ENCODE measurements around the gene PTH1R.

Gene PTH1R

GRCh38 chr3:46930945-46931403 lies 53.5 kb downstream of the PTH1R start:
- no peak for DNase-seq (ENCODE audit: low read depth)

GRCh38 chr3:46931631-46932331 lies 54.3 kb downstream of the PTH1R start:
- DNase-seq (ENCODE audit: low read depth), result peak; percentile 49

GRCh38 chr3:46932455-46933225 lies 55.1 kb downstream of the PTH1R start:
- DNase-seq (ENCODE audit: low read depth), result no peak

GRCh38 chr3:46933261-46933660 lies 55.7 kb downstream of the PTH1R start:
- DNase-seq (ENCODE audit: low read depth), result no peak

GRCh38 chr3:46934072-46934471 lies 56.6 kb downstream of the PTH1R start:
- no peak for DNase-seq (ENCODE audit: low read depth)

GRCh38 chr3:46934498-46935167 lies 57.1 kb downstream of the PTH1R start:
- DNase-seq (ENCODE audit: low read depth), result peak; percentile 20

- DNase-seq (ENCODE audit: low read depth), result peak; percentile 97
Observed at GRCh38 chr3:46935168-46935858, 57.8 kb downstream of the PTH1R start.

- DNase-seq (ENCODE audit: low read depth), result no peak
Observed at GRCh38 chr3:46935989-46936558, 58.6 kb downstream of the PTH1R start.

GRCh38 chr3:46936733-46937250 lies 59.3 kb downstream of the PTH1R start:
- peak; percentile 27 for DNase-seq (ENCODE audit: low read depth)

GRCh38 chr3:46938118-46938517 lies 60.6 kb downstream of the PTH1R start:
- DNase-seq (ENCODE audit: low read depth), result no peak

- DNase-seq (ENCODE audit: low read depth), result no peak
Observed at GRCh38 chr3:46939578-46940445, 62.3 kb downstream of the PTH1R start.

- DNase-seq (ENCODE audit: low read depth), result no peak
Observed at GRCh38 chr3:46942076-46942475, 64.6 kb downstream of the PTH1R start.

GRCh38 chr3:46942481-46943236 lies 65.1 kb downstream of the PTH1R start:
- DNase-seq (ENCODE audit: low read depth), result no peak

GRCh38 chr3:46943237-46944187 lies 66.0 kb downstream of the PTH1R start:
- DNase-seq (ENCODE audit: low read depth), result no peak

GRCh38 chr3:46944191-46944590 lies 66.7 kb downstream of the PTH1R start:
- no peak for DNase-seq (ENCODE audit: low read depth)

GRCh38 chr3:46946416-46946815 lies 68.9 kb downstream of the PTH1R start:
- DNase-seq (ENCODE audit: low read depth), result no peak

- peak; percentile 65 for DNase-seq (ENCODE audit: low read depth)
Observed at GRCh38 chr3:46946856-46947545, 69.5 kb downstream of the PTH1R start.

GRCh38 chr3:46947546-46947901 lies 70.0 kb downstream of the PTH1R start:
- no peak for DNase-seq (ENCODE audit: low read depth)

Measured in iris pigment epithelial cell (primary cell).